CD4-positive, alpha-beta T cell (primary cell): ENCODE data around the gene IL1F10. TPM values are rescaled to one million over a fixed set of nuclear protein-coding genes. Genes with fewer than 3 reads are reported as not detected.

ENCODE experiments used
- ATAC-seq: fragments of 200-7000 bp; cut with Tn5 transposase; one replicate; pipeline ENCODE4 v1.10.0; 2022; ENCODE audit warnings: mild to moderate bottlenecking; ENCODE audit not compliant: poor library complexity
- CTCF ChIA-PET: fragments of 350-600 bp; sonication (Branson Sonifier 250); formaldehyde crosslinking; loops from one replicate; lab custom pipeline; 2021; ENCODE audit warnings: antibody characterized with exemption, inconsistent platforms; lab: Charles Lee
- POLR2A ChIA-PET: fragments of 350-600 bp; sonication (Branson Sonifier 250); formaldehyde crosslinking; loops from one replicate; lab custom pipeline; 2021; ENCODE audit warnings: antibody characterized with exemption, inconsistent platforms; lab: Charles Lee
- DNase-seq, 14 experiments: peaks; one replicate each; pipeline ENCODE4 v3.0.0-alpha.2; 2013 to 2020; ENCODE audit warnings: mixed read lengths in 2 of 14
- H3K27ac ChIP-seq, 2 donors: one replicate each; pipeline versions ENCODE4 v1.5.1 to v1.7.0; 2013; ENCODE audit warnings: low read length in 2 of 2, low read depth in 1 of 2, mild to moderate bottlenecking in 1 of 2
- H3K27me3 ChIP-seq, 2 experiments: 1 replicate in 1 of 2; 2 replicates in 1 of 2; pipeline versions ENCODE4 v1.6.1 to v1.7.0; 2013; ENCODE audit warnings: low read length in 2 of 2, control low read depth in 1 of 2, mild to moderate bottlenecking in 1 of 2, moderate library complexity in 1 of 2; ENCODE audit not compliant: insufficient read depth in 2 of 2, control insufficient read depth in 1 of 2
- H3K36me3 ChIP-seq: one replicate; pipeline ENCODE4 v1.6.1; 2013; ENCODE audit warnings: low read length, control low read depth; ENCODE audit not compliant: insufficient read depth
- H3K4me1 ChIP-seq: one replicate; pipeline ENCODE4 v1.6.1; 2013; ENCODE audit warnings: low read length, control low read depth; ENCODE audit not compliant: insufficient read depth
- H3K4me3 ChIP-seq: one replicate; pipeline ENCODE4 v1.5.1; 2013; ENCODE audit warnings: mild to moderate bottlenecking, low read length, moderate library complexity
- H3K9me3 ChIP-seq, 2 experiments: 1 replicate in 1 of 2; 2 replicates in 1 of 2; pipeline versions ENCODE4 v1.6.1 to v1.7.0; 2013; ENCODE audit warnings: low read length in 2 of 2, mild to moderate bottlenecking in 2 of 2, control low read depth in 1 of 2, moderate library complexity in 1 of 2; ENCODE audit not compliant: control insufficient read depth in 1 of 2, insufficient read depth in 1 of 2
- H3K27ac Mint-ChIP-seq: one replicate; pipeline ENCODE4 v1.8.0; 2020; ENCODE audit warnings: mixed read lengths
- H3K27me3 Mint-ChIP-seq: one replicate; pipeline ENCODE4 v1.8.0; 2021; ENCODE audit warnings: mixed read lengths
- H3K36me3 Mint-ChIP-seq: one replicate; pipeline ENCODE4 v1.8.0; 2021; ENCODE audit warnings: low read depth, mixed read lengths
- H3K4me1 Mint-ChIP-seq: one replicate; pipeline ENCODE4 v1.8.0; 2021; ENCODE audit warnings: low read depth, mixed read lengths
- H3K4me3 Mint-ChIP-seq: one replicate; pipeline ENCODE4 v1.8.0; 2020; ENCODE audit warnings: mild to moderate bottlenecking, mixed read lengths
- H3K9me3 Mint-ChIP-seq: one replicate; pipeline ENCODE4 v1.8.0; 2020; ENCODE audit warnings: mixed read lengths
- intact Hi-C, 2 experiments: fragments of 100-400 bp; cut with DNase I in 1 of 2; cut with micrococcal nuclease in 1 of 2; formaldehyde crosslinking; loops; one replicate each; pipeline versions ENCODE4 v1.15.1 to v1.9.0; 2023 to 2025; cut with DNase I, micrococcal nuclease
- total RNA-seq, 174 experiments: library from RNA in 2 of 174; stranded (reverse) in 2 of 174; gene quantifications; one replicate each; pipeline ENCODE4 v1.2.3 and lab custom pipeline; 2021 to 2026
- TF ChIP-seq, protein P1 (sequence below): fragments of 200-600 bp; IDR thresholded peaks from one replicate; pipeline ENCODE4 v1.8.0; 2022; ENCODE audit warnings: antibody characterized with exemption, mild to moderate bottlenecking

Gene IL1F10
- total RNA-seq, 2 experiments from 2014 or later = not detected

DNA sequence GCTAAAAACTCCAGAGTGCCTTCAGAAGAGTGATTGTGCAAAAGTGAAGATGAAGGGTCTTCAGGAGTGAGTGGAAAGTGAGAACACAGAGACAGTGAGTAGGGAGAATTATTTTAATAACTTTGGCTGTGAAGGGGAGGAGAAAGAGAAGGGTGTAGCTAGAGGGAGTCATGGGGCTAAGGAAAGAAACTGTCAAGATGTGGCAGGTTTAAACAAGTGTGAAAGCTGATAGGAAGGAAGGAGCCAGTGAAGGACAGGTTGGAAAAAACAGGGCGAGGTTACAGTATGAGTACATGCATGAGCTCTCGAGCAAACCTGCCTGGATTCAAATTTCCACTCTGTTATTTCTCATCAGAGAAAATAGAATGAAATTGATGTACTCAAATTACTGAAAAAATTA lies 17.8 kb downstream of the IL1F10 start:
- H3K27me3 ChIP-seq = peaks cover 0 to 2% of the 10 kb centered on the region in 2 experiments
- Mint-ChIP-seq H3K27me3 (no peaks in the 10 kb centered on the region), H3K36me3 (no peaks in the 10 kb centered on the region), H3K4me3 (no peak overlapping the region), H3K9me3 (peaks cover 3% of the 10 kb centered on the region), H3K27ac (no peak overlapping the region), H3K4me1 (no peaks in the 10 kb centered on the region)
- no peak for ATAC-seq
- no peak overlapping the region for H3K27ac ChIP-seq
- ChIA-PET POLR2A (no interaction called here), CTCF (no interaction called here)
- no peaks in the 10 kb centered on the region for H3K36me3 ChIP-seq
- H3K4me1 ChIP-seq = no peaks in the 10 kb centered on the region
- DNase-seq = no peak
- peaks cover 4 to 5% of the 10 kb centered on the region in 2 experiments for H3K9me3 ChIP-seq
- TF ChIP-seq, protein P1, sequence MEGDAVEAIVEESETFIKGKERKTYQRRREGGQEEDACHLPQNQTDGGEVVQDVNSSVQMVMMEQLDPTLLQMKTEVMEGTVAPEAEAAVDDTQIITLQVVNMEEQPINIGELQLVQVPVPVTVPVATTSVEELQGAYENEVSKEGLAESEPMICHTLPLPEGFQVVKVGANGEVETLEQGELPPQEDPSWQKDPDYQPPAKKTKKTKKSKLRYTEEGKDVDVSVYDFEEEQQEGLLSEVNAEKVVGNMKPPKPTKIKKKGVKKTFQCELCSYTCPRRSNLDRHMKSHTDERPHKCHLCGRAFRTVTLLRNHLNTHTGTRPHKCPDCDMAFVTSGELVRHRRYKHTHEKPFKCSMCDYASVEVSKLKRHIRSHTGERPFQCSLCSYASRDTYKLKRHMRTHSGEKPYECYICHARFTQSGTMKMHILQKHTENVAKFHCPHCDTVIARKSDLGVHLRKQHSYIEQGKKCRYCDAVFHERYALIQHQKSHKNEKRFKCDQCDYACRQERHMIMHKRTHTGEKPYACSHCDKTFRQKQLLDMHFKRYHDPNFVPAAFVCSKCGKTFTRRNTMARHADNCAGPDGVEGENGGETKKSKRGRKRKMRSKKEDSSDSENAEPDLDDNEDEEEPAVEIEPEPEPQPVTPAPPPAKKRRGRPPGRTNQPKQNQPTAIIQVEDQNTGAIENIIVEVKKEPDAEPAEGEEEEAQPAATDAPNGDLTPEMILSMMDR = no peak
- intact Hi-C loops = no loop called here
- no peak overlapping the region for H3K4me3 ChIP-seq

DNA sequence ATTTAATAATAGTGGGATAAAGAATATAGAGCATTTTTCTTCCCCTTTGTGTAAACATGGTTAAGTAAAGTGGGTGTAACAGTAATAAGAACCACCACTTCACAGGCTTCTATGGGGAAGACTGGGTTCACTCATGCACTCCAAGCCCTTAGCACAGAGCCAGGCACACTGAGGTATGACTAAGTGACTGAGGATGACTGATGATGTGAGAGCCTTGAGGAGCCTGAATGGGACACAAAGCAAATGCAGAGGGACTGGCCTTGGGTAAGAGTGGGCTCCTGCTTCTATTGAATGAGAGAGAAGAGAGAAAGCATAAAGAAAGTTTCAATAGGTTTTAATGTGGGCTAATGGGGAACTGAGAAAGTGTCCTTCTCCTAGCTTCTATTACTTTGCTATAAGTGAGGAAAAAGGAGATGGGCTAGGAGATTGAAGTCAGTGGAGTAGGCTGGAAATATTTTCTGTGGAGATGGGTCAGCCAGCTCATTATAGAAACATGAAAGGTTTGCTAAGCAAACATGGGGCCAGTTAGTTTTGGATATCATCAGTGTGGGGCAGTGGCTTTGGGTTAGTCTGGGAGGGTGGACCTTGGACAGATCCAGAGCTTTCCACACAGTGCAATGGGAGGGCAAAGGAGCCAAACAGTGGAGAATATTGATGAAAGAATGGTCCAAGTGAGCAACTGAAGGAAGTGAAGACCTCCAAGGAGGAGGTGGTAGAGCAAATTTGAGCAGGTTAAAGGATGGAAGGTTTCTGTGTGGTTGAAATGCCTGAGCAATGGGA lies 20.6 kb downstream of the IL1F10 start:
- TF ChIP-seq, protein P1 = no peak
- no peak overlapping the region for H3K27ac ChIP-seq
- H3K27me3 Mint-ChIP-seq = no peaks in the 10 kb centered on the region
- DNase-seq (no peak), ATAC-seq (no peak)
- H3K9me3 Mint-ChIP-seq = peaks cover 3% of the 10 kb centered on the region
- no peak overlapping the region for H3K4me3 ChIP-seq
- no peaks in the 10 kb centered on the region for H3K4me1 Mint-ChIP-seq
- no peaks in the 10 kb centered on the region for H3K4me1 ChIP-seq
- H3K27ac Mint-ChIP-seq = no peak overlapping the region
- H3K4me3 Mint-ChIP-seq = no peak overlapping the region
- CTCF ChIA-PET = no interaction called here
- intact Hi-C loops = no loop called here
- peaks cover 0 to 2% of the 10 kb centered on the region in 2 experiments for H3K27me3 ChIP-seq
- peaks cover 4 to 5% of the 10 kb centered on the region in 2 experiments for H3K9me3 ChIP-seq
- no peaks in the 10 kb centered on the region for H3K36me3 ChIP-seq
- H3K36me3 Mint-ChIP-seq = no peaks in the 10 kb centered on the region
- POLR2A ChIA-PET = no interaction called here

GRCh38 chr2:113089916-113090315 lies 22.1 kb downstream of the IL1F10 start:
- ChIA-PET CTCF (no interaction called here), POLR2A (no interaction called here)
- no peak overlapping the region for H3K27ac Mint-ChIP-seq
- TF ChIP-seq, protein P1 = no peak
- H3K4me1 Mint-ChIP-seq = no peaks in the 10 kb centered on the region
- Histone ChIP-seq H3K27ac (no peak overlapping the region), H3K27me3 (peaks cover 0 to 2% of the 10 kb centered on the region in 2 experiments), H3K4me3 (no peak overlapping the region), H3K9me3 (peaks cover 4 to 5% of the 10 kb centered on the region in 2 experiments), H3K36me3 (no peaks in the 10 kb centered on the region), H3K4me1 (no peaks in the 10 kb centered on the region)
- no peak overlapping the region for H3K4me3 Mint-ChIP-seq
- no peaks in the 10 kb centered on the region for H3K27me3 Mint-ChIP-seq
- H3K36me3 Mint-ChIP-seq = no peaks in the 10 kb centered on the region
- DNase-seq (no peak), ATAC-seq (no peak)
- intact Hi-C loops = no loop called here
- peaks cover 3% of the 10 kb centered on the region for H3K9me3 Mint-ChIP-seq
